OCI-LY1 (cell line): ENCODE measurements around the gene HEBP2.
A peak's percentile ranks its signal among the peaks of the same experiment; 100 is the strongest.

Experiments
- H2AFZ ChIP-seq: fragments of 200-600 bp; sonication (generic), shearing (Covaris generic); 2 replicates; pipeline ENCODE4 v1.6.0; 2014; ENCODE audit warnings: antibody characterized with exemption, mild to moderate bottlenecking, low read length
- H3F3A ChIP-seq: fragments of 200-600 bp; sonication (generic), shearing (Covaris generic); 2 replicates; pipeline ENCODE4 v1.6.0; 2014; ENCODE audit warnings: mild to moderate bottlenecking, antibody characterized with exemption, low read length, moderate library complexity; ENCODE audit not compliant: insufficient read depth
- H3K27ac ChIP-seq: fragments of 200-600 bp; sonication (generic); 2 replicates; pipeline ENCODE4 v1.5.1; 2014; ENCODE audit warnings: low read length, mixed run types, mild to moderate bottlenecking, low read depth; ENCODE audit not compliant: poor library complexity, severe bottlenecking
- H3K27me3 ChIP-seq: fragments of 200-600 bp; sonication (generic); 2 replicates; pipeline ENCODE4 v1.6.0; 2014; ENCODE audit warnings: antibody characterized with exemption, mild to moderate bottlenecking, low read length, moderate library complexity; ENCODE audit not compliant: insufficient read depth
- H3K36me3 ChIP-seq: fragments of 200-600 bp; sonication (generic); 2 replicates; pipeline ENCODE4 v1.6.1; 2014; ENCODE audit warnings: mild to moderate bottlenecking, antibody characterized with exemption, low read length, moderate library complexity, mixed read lengths; ENCODE audit not compliant: insufficient read depth
- H3K4me1 ChIP-seq: fragments of 200-600 bp; sonication (generic); 2 replicates; pipeline ENCODE4 v1.5.1; 2014; ENCODE audit warnings: mild to moderate bottlenecking, low read length, moderate library complexity; ENCODE audit not compliant: insufficient read depth, severe bottlenecking
- H3K4me2 ChIP-seq: fragments of 200-600 bp; sonication (generic), shearing (Covaris generic); 2 replicates; pipeline ENCODE4 v1.6.1; 2014; ENCODE audit warnings: low read length
- H3K4me3 ChIP-seq: fragments of 200-600 bp; sonication (generic); 2 replicates; pipeline ENCODE4 v1.5.1; 2014; ENCODE audit warnings: low read length, low read depth, mild to moderate bottlenecking, mixed read lengths; ENCODE audit not compliant: poor library complexity, severe bottlenecking
- H3K79me2 ChIP-seq: fragments of 200-600 bp; shearing (Covaris generic); 2 replicates; pipeline ENCODE4 v1.6.1; 2016; ENCODE audit warnings: mixed run types, low read length, mixed read lengths; ENCODE audit not compliant: insufficient read depth
- H3K9ac ChIP-seq: fragments of 200-600 bp; sonication (generic), shearing (Covaris generic); 2 replicates; pipeline ENCODE4 v1.6.1; 2014; ENCODE audit warnings: mild to moderate bottlenecking, low read length, mixed read lengths
- H3K9me2 ChIP-seq: fragments of 200-600 bp; sonication (generic), shearing (Covaris generic); 2 replicates; pipeline ENCODE4 v1.6.1; 2014; ENCODE audit warnings: low read depth, mild to moderate bottlenecking, low read length, mixed read lengths
- H3K9me3 ChIP-seq: fragments of 200-600 bp; shearing (Covaris generic); 2 replicates; pipeline ENCODE4 v1.6.1; 2014; ENCODE audit warnings: low read length, mixed read lengths
- H4K20me1 ChIP-seq: fragments of 200-600 bp; sonication (generic), shearing (Covaris generic); 2 replicates; pipeline ENCODE4 v1.6.0; 2016; ENCODE audit warnings: mild to moderate bottlenecking, low read length; ENCODE audit not compliant: insufficient read depth
- EZH2 ChIP-seq: fragments of 200-600 bp; sonication (generic), shearing (Covaris generic); IDR thresholded peaks from 2 replicates; pipeline ENCODE4 v1.8.0; 2017; ENCODE audit warnings: borderline replicate concordance, mixed run types, mild to moderate bottlenecking, antibody characterized with exemption, low read length, moderate library complexity, mixed read lengths
- TF ChIP-seq, protein P1 (sequence below): fragments of 200-600 bp; sonication (generic), shearing (Covaris generic); IDR thresholded peaks from 2 replicates; pipeline ENCODE4 v1.5.1; 2017; ENCODE audit warnings: mild to moderate bottlenecking, antibody characterized with exemption, low read length, moderate library complexity, mixed read lengths

HEBP2 gene

DNA sequence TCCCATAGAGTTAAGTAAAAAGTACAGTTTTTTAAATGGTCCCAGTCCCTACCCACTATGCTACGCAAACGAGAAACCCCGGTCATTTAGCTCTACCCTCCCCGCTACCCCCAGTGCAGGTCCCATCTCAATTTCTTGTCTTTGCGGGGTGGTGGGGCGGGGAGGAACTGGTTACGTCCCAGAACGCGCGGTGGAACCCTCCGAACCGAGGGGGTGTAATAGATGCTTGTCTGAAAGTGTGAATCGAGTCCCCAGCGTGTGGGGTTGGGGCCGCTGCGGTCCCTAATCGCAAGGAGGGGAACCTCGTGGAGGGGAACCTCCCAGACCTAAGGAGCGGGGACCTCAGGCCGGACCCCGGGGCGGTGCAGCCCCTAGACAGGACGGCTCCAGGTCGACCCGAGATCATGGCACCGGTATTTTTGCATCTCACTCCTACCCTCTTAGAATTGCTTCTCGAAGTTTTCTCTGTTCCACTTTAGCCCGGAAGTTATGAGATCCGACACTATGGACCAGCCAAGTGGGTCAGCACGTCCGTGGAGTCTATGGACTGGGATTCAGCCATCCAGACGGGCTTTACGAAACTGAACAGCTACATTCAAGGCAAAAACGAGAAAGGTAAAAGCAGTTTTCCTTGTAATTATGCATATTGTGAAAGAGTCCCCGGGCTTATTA, 779 bp downstream of the HEBP2 start:
- H3K79me2 ChIP-seq, result no peaks in the 10 kb centered on the region
- no peaks in the 10 kb centered on the region for H3K27me3 ChIP-seq
- H3K4me2 ChIP-seq, result peak overlapping the region; percentile 84
- H3K36me3 ChIP-seq, result peaks cover 37% of the 10 kb centered on the region
- no peaks in the 10 kb centered on the region for H3K9me3 ChIP-seq
- H3K9me2 ChIP-seq, result no peaks in the 10 kb centered on the region
- H3F3A ChIP-seq, result no peaks in the 10 kb centered on the region
- peak overlapping the region; percentile 84 for H3K4me3 ChIP-seq
- peak overlapping the region; percentile 57 for H3K27ac ChIP-seq
- H4K20me1 ChIP-seq, result no peaks in the 10 kb centered on the region
- H3K9ac ChIP-seq, result peak overlapping the region; percentile 75
- peaks cover 23% of the 10 kb centered on the region for H3K4me1 ChIP-seq
- TF ChIP-seq, protein P1, sequence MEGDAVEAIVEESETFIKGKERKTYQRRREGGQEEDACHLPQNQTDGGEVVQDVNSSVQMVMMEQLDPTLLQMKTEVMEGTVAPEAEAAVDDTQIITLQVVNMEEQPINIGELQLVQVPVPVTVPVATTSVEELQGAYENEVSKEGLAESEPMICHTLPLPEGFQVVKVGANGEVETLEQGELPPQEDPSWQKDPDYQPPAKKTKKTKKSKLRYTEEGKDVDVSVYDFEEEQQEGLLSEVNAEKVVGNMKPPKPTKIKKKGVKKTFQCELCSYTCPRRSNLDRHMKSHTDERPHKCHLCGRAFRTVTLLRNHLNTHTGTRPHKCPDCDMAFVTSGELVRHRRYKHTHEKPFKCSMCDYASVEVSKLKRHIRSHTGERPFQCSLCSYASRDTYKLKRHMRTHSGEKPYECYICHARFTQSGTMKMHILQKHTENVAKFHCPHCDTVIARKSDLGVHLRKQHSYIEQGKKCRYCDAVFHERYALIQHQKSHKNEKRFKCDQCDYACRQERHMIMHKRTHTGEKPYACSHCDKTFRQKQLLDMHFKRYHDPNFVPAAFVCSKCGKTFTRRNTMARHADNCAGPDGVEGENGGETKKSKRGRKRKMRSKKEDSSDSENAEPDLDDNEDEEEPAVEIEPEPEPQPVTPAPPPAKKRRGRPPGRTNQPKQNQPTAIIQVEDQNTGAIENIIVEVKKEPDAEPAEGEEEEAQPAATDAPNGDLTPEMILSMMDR, result no peak
- peak overlapping the region; percentile 60 for H2AFZ ChIP-seq

DNA sequence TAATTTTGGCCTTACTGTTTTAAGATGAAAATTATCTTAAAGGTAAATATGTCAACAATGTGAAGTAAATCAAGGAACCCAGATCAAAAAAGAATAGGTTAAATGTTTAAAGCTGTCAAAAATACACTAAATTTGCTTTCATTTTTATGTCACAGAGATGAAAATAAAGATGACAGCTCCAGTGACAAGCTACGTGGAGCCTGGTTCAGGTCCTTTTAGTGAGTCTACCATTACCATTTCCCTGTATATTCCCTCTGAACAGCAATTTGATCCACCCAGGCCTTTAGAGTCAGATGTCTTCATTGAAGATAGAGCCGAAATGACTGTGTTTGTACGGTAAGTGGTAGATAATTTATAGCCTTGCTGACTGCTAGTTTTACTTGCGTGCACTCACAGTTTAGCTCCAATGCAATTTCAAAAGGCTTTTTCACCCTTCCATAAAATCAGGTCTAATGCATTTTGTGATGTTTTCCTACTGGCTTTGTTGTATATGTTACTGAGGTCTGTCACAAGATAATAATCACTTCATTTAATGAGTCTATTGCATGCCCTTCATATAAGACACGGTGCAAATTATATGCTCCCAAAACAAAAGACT, 1.9 kb downstream of the HEBP2 start:
- H3K9ac ChIP-seq, result no peak overlapping the region
- H3K9me3 ChIP-seq, result no peaks in the 10 kb centered on the region
- peaks cover 42% of the 10 kb centered on the region for H3K36me3 ChIP-seq
- no peak overlapping the region for H2AFZ ChIP-seq
- peak overlapping the region; percentile 84 for H3K4me2 ChIP-seq
- no peaks in the 10 kb centered on the region for H3K27me3 ChIP-seq
- peaks cover 23% of the 10 kb centered on the region for H3K4me1 ChIP-seq
- H3K79me2 ChIP-seq, result no peaks in the 10 kb centered on the region
- no peaks in the 10 kb centered on the region for H3K9me2 ChIP-seq
- H3K27ac ChIP-seq, result peak overlapping the region; percentile 28
- no peaks in the 10 kb centered on the region for H4K20me1 ChIP-seq
- no peaks in the 10 kb centered on the region for H3F3A ChIP-seq
- no peak for TF ChIP-seq EZH2
- TF ChIP-seq, protein P1, result no peak
- no peak overlapping the region for H3K4me3 ChIP-seq

DNA sequence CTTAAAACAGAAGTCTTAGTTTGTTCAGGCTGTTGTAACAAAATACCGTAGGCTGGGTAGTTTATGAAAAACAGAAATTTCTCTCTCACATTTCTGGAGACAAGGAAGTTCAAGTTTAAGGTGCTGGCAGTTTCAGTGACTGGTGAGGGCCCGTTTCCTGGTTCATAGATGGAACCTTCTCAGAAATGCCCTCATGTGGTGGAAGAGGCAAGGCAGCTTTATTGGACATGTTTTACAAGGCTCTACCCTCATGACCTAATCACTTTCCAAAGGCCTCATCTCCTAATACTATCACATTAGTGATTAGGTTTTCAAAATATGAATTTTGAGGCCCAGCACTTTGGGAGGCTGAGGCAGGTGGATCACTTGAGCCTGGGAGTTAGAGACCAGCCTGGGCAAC, 2.4 kb downstream of the HEBP2 start:
- H3K27me3 ChIP-seq, result no peaks in the 10 kb centered on the region
- peaks cover 23% of the 10 kb centered on the region for H3K4me1 ChIP-seq
- H3K4me2 ChIP-seq, result peak overlapping the region; percentile 84; the same call in 1 of the 2 replicates
- H2AFZ ChIP-seq, result no peak overlapping the region
- no peaks in the 10 kb centered on the region for H3K9me3 ChIP-seq
- H3K27ac ChIP-seq, result peak overlapping the region; percentile 28
- TF ChIP-seq EZH2, result no peak
- TF ChIP-seq, protein P1, result peak; percentile 16; the same call in 1 of the 2 replicates
- H3K4me3 ChIP-seq, result no peak overlapping the region
- no peaks in the 10 kb centered on the region for H4K20me1 ChIP-seq
- H3K79me2 ChIP-seq, result no peaks in the 10 kb centered on the region
- H3K9me2 ChIP-seq, result no peaks in the 10 kb centered on the region
- H3K36me3 ChIP-seq, result peaks cover 47% of the 10 kb centered on the region
- H3K9ac ChIP-seq, result no peak overlapping the region
- no peaks in the 10 kb centered on the region for H3F3A ChIP-seq
